AG04449 (cell line): ENCODE measurements around the gene KRT6A.

Source experiments
- CTCF ChIA-PET: fragments of 350-600 bp; formaldehyde crosslinking; extraction: SDS; loops from one replicate; lab custom pipeline; 2021; ENCODE audit warnings: antibody characterized with exemption; lab: Yijun Ruan, JAX
- POLR2A ChIA-PET: fragments of 400-600, 350-600 bp; formaldehyde crosslinking; extraction: SDS; loops from one replicate; lab custom pipeline; 2020; ENCODE audit warnings: antibody characterized with exemption, inconsistent platforms; lab: Yijun Ruan, JAX
- DNase-seq: peaks from one replicate; pipeline ENCODE4 v3.0.0-alpha.2; 2010; ENCODE audit warnings: low read depth, low spot score
- H3K4me3 ChIP-seq: 2 replicates; pipeline ENCODE4 v1.5.1; 2011; ENCODE audit warnings: low read depth, mild to moderate bottlenecking, control low read depth, low read length
- CTCF ChIP-seq: IDR thresholded peaks from one replicate; pipeline ENCODE4 v1.5.1; 2011; ENCODE audit warnings: mild to moderate bottlenecking, moderate library complexity, low read length, control low read depth, inconsistent platforms; ENCODE audit not compliant: insufficient read depth; ENCODE audit errors: missing control alignments

Gene KRT6A

GRCh38 chr12:52518574-52519386 lies 25.7 kb upstream of the KRT6A start:
- no peak for DNase-seq
- TF ChIP-seq CTCF = no peak
- POLR2A ChIA-PET = no interaction called here
- CTCF ChIA-PET = interaction anchor here (2.2 to 7.5 kb wide), 2 partner anchors 11 to 361 kb away, joined by 5 to 48 read pairs; no protein-coding TSS in a partner anchor
- no peak overlapping the region for H3K4me3 ChIP-seq

- ChIA-PET CTCF (interaction anchor here (1.4 to 7.5 kb wide), 3 partner anchors 10 to 362 kb away, joined by 3 to 48 read pairs (median 5); no protein-coding TSS in a partner anchor), POLR2A (no interaction called here)
- TF ChIP-seq CTCF = no peak
- H3K4me3 ChIP-seq = no peak overlapping the region
- no peak for DNase-seq
Observed at GRCh38 chr12:52517888-52518287, 24.8 kb upstream of the KRT6A start.

- CTCF ChIA-PET = interaction anchor here (1.2 to 7.5 kb wide), 4 partner anchors 9 to 363 kb away, joined by 3 to 48 read pairs (median 4); no protein-coding TSS in a partner anchor
- DNase-seq = no peak
- no peak for TF ChIP-seq CTCF
- no peak overlapping the region for H3K4me3 ChIP-seq
- POLR2A ChIA-PET = no interaction called here
Observed at GRCh38 chr12:52517005-52517835, 24.2 kb upstream of the KRT6A start.

- no peak for DNase-seq
- TF ChIP-seq CTCF = no peak
- H3K4me3 ChIP-seq = no peak overlapping the region
- CTCF ChIA-PET = interaction anchor here (0.7 to 7.5 kb wide), 5 partner anchors 8 to 364 kb away, joined by 3 to 48 read pairs (median 3); no protein-coding TSS in a partner anchor
- POLR2A ChIA-PET = no interaction called here
Observed at GRCh38 chr12:52515927-52516831, 23.1 kb upstream of the KRT6A start.

GRCh38 chr12:52515319-52515646 lies 22.2 kb upstream of the KRT6A start:
- POLR2A ChIA-PET = no interaction called here
- H3K4me3 ChIP-seq = no peak overlapping the region
- CTCF ChIA-PET = interaction anchor here (0.7 to 1.8 kb wide), 2 partner anchors 9 to 15 kb away, joined by 3 to 5 read pairs; no protein-coding TSS in a partner anchor
- DNase-seq = no peak
- TF ChIP-seq CTCF = no peak
